GM21390 (cell line): Measurements from ENCODE around the gene PPP1R9A.

ENCODE experiments used
- ATAC-seq: cut with Tn5 transposase; IDR thresholded peaks from one replicate; pipeline ENCODE4 v1.9.1; 2021; ENCODE audit not compliant: unreplicated experiment

Gene PPP1R9A

GRCh38 chr7:95095259-95095965 is 188.0 kb downstream of the PPP1R9A start:
- no peak for ATAC-seq

DNA sequence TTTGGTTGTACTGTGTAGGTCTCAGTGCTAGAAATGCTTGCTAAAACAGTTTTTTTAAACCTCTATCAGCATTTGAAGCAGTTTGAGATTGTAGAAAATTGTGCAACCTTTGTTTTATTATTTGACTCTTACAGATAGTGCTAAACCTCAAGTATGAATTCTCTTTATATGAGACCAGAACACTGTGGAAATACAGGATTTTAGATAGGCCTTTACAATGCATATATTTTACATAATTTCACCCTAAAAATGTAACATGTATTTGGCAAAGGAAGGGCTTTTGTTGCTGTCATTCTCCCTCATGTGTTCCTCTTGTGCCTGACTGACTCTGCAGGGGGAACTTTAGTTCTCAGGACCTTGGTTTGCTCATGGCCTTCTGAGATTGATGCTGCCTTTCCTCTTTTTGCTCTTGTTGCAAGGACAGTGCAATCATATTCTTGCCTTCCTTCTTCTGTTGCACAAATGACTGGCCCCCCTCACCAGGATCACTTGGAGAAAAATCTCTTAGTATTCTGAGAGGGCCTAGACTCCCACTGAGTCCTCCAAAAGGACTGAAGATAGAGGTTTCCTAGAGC is 188.7 kb downstream of the PPP1R9A start:
- no peak for ATAC-seq

- no peak for ATAC-seq
Measured at GRCh38 chr7:95097291-95097690, 189.9 kb downstream of the PPP1R9A start.

GRCh38 chr7:95097851-95098250 is 190.5 kb downstream of the PPP1R9A start:
- no peak for ATAC-seq

DNA sequence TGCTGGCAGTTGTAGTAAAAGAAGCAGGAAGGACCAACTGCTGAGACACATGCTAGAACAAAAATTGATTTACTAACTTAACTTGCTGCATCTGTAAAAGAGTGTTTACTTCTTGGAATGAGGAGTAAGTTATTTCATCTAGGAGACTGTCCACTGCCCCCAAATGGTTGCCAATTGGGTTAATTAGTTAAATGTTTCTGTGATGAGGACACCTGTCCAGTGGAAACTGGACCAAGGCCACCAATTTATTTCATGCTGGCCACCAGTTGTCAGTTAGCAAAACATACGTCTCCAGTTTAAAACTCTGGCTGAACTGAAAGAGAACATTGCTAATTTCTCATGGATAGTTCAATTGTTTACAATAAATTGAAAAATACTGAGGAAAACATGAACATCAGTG is 191.7 kb downstream of the PPP1R9A start:
- ATAC-seq = no peak

DNA sequence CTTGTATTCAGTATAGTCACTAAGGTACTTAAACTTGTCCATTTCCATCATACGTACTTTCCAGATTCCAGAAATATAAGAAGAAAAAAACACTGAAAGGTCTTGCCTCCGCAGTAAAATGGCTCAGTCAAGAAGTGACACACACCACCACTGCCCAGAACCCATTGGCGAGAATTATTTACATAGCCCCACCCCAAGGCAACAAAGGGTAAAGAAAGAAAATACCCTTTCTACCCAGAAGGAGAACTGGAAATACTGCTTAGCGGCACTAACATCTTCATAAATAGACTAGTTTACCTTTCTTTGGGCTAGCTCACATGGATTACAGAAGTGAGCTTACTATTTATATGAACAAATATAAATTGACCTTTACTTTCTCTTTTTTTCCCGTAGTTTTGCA is 194.0 kb downstream of the PPP1R9A start:
- no peak for ATAC-seq

DNA sequence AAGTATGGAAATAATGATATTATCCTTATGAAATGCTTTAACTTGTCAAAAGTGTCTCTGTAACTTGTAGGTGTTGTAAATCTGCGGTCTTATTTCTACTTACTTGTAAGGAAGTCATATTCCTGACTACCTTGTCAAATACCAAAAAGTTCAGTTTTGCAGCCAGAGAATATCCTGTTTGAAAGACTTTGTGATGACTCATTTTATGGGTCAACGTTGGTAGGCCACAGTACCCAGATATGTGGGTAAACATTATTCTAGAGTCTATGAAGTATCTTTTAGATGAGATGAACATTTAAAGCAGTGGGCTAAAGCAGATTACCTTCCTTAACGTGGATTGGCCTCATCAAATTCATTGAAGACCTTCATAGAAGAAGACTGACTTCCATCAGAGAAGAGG is 195.3 kb downstream of the PPP1R9A start:
- no peak for ATAC-seq

DNA sequence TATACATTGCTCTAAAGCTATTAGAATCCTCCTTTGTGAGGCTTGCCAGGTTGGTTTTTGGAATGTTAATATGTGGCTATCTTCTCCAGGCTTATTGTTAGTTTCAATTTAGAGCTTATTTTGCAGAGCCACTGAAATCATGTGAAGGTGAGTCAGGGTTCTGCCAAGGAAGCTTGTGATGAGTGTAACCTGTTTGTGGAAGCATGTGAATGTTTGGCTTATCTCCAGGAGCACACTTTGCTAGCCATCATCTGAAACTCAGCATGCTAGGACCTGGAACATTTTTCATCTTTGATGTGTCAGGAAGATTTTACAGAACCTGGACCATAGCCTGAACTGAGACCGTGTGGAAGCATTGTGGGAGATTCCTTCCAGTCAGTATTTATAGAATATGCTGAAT is 197.3 kb downstream of the PPP1R9A start:
- no peak for ATAC-seq

DNA sequence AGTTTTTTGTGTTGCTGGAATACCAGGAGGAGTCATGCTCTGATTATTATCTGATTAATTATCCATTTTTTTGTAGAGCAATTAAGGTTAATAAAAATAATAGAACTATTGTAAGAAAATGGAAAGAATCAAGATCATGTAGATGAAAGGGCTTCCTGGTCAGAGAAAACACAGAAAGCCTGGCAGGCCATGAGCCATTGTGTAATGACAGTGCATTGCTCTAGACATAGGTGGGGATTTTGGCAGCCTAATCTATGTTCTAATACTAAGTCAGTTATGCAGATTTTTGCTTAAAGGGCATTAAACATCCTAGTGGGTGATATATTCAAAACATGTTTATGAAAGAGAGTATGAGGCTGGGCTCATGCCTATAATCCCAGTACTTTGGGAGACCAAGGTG is 198.2 kb downstream of the PPP1R9A start:
- ATAC-seq = no peak

- no peak for ATAC-seq
Measured at GRCh38 chr7:95106401-95106800, 199.0 kb downstream of the PPP1R9A start.

DNA sequence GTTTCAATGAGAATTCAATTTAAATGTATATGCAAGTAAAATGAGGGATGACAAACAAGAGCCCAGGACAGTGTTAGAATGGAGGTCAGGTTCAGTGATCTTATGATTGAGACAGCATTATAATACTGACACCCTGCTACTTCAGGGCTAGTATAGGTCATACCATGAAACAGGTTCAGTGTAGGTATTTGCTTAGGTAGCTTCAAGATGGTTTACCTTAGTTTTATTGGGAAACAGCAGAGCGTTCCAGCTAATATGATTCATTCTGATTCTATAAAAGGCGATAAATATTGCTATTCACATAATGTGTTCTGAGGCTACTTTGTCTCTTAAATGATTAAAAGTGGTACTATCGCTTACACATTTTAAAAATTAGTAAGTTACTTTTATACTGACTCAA is 203.3 kb downstream of the PPP1R9A start:
- no peak for ATAC-seq

DNA sequence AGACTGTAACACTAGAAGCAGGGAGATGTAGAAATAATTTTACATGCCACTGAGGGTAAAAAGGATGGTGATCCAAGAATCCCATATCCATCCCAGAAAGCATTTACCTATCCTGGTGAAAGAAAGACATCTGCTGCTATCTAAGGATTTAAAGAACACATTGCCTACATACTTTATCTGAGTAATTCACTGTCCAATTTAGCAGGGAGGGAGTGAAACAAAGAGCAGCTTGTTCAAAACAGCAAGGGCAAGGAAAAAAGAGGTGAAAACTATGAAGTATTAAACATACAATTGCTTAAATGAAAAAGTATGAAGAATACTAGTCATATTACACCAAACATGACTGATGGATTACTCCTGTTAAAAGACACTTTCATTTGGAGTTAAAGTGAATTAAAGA is 206.2 kb downstream of the PPP1R9A start:
- no peak for ATAC-seq

- ATAC-seq = no peak
Measured at GRCh38 chr7:95126053-95126709, 218.8 kb downstream of the PPP1R9A start.

DNA sequence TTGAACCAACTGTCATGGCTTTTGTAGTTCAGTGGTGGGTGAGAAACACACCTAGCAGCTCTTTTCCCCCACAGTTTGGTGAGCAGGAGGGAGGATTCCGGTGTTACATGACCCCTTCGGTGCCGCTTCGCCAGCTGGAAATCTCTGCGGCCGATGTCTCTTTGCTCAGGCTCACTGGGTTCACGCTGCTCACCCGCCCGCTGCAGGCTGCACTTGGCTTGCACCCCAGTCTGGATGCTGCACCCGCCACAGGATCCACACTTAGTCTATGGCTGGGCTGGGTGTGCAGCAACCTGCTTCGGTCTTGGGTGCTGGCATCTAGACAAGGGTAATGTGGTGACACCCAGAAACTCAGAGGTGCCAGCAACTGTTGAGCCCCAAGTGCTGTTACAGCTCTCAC is 225.1 kb downstream of the PPP1R9A start:
- ATAC-seq = no peak

- ATAC-seq = no peak
Measured at GRCh38 chr7:95139922-95140321, 232.5 kb downstream of the PPP1R9A start.

DNA sequence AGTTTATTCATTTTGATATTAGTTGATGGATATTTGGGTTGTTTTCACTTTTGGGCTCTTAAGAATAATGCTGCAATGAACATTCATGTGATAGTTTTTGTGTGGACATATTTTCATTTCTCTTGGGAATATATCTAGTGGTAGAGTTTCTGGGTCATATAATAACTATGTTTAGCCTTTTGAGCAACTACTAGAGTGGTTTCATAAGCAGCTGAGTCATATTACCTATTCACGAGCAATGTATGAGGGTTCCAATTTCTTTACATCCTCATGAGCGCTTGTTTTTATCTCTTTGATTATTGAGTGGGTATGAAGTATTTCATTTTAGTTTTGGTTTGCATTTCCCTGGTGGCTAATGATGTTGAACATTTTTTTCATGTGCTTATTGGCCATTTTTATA is 234.4 kb downstream of the PPP1R9A start:
- ATAC-seq = no peak

GRCh38 chr7:95144256-95144655 is 236.9 kb downstream of the PPP1R9A start:
- ATAC-seq = no peak

DNA sequence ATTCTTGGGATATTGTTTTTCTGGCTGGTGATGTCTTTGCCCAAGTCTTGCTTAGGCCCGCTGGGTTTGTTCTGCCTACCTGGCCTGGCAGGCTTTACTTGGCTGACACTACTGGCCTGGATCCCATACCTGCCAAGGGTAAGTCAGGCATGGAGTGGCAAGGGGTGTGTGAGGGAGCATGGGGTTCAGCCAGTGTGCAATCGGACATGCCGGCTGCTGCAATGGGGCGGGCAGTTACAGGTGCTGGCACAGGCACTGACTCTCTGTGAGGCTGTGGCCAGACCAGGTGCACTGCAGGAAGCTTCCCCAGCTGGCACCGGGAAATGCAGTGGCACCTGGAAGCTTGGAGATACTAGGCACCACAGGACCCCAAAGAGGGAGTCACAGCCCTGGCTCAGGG is 248.6 kb downstream of the PPP1R9A start:
- no peak for ATAC-seq

GRCh38 chr7:95157381-95157780 is 250.0 kb downstream of the PPP1R9A start:
- ATAC-seq = no peak

DNA sequence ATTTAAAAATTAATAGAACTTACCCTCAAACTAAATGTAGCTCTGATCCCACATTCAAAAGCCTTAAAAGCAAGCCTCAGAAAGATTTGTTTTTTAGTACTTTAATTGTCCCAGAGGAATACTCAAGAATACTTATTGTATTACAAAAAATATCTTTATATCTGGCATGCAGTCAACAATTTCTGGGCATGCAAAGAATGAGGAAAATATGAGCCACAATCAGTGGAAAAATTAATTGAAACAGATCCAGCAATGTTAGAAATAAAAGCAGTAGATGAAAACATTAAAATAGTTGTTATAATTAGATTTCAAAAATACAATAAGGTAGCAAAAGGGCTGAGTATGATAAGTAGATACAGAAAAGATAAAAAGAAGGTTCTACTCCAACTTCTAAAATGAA is 262.3 kb downstream of the PPP1R9A start:
- ATAC-seq = no peak

DNA sequence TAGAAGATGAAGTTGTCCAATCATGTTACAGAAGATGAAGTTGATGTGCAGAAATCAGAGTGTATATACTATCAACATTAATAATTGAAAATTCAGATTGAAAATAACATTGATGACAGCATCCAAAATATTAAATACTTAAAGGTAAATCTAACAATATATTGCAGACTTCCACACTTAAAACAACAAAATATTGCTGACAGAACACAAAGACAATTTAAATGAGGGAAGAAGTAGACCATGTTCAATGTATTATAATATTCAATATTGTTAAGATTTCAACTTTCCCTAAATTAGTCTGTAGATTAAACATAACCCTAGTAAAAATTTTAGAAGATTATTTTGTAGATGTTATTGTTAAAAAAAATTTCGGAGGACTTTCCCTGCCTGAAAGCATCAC is 265.0 kb downstream of the PPP1R9A start:
- no peak for ATAC-seq

DNA sequence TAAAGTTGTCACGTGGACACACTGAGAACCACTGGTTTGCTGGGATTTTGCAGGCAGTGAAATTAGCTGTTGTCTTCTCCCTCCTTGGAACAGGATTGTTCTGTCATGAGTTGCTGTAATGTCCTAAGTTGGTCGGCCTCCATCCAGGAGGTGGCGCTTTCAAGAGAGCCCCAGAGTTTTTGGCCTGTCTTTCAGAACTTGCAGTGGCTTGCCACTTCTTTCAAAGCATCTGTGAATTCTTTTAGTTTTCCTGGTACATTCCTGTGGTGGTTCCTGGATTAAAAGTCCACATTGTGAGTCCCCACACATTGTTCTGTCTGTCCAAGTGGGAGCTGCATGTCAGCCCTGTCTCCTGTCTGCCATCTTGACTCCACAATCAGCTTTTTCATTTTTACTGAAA is 283.1 kb downstream of the PPP1R9A start:
- no peak for ATAC-seq

GRCh38 chr7:95191795-95192194 is 284.4 kb downstream of the PPP1R9A start:
- ATAC-seq = no peak
